GM23338 (cell line): ENCODE results near the gene TMTC2. TPM values are rescaled to one million over a fixed set of nuclear protein-coding genes. Genes with fewer than 3 reads are reported as not detected.

Source experiments
- ATAC-seq: fragments of 200-7000 bp; cut with Tn5 transposase; 3 replicates; pipeline ENCODE4 v1.9.1; 2020
- DNase-seq: peaks from one replicate; pipeline ENCODE4 v3.0.0-alpha.2; 2015; ENCODE audit warnings: low spot score
- H2AFZ ChIP-seq: fragments of 200-600 bp; sonication (generic); 2 replicates; pipeline ENCODE4 v1.8.0; 2016; ENCODE audit warnings: antibody characterized with exemption, mild to moderate bottlenecking, moderate library complexity
- H3F3A ChIP-seq: fragments of 200-600 bp; sonication (generic); replicated peaks from 2 replicates; pipeline ENCODE4 v1.8.0; 2017; ENCODE audit warnings: antibody characterized with exemption, mixed run types, low read depth
- H3K27ac ChIP-seq: fragments of 200-600 bp; sonication (generic); 2 replicates; pipeline ENCODE4 v1.6.1; 2016; ENCODE audit warnings: low read depth
- H3K27me3 ChIP-seq: fragments of 200-600 bp; sonication (generic); 2 replicates; pipeline ENCODE4 v1.8.0; 2016; ENCODE audit warnings: mild to moderate bottlenecking, mixed run types, moderate library complexity; ENCODE audit not compliant: insufficient read depth
- H3K36me3 ChIP-seq: fragments of 200-600 bp; sonication (generic); 2 replicates; pipeline ENCODE4 v1.8.0; 2016; ENCODE audit warnings: mild to moderate bottlenecking; ENCODE audit not compliant: insufficient read depth
- H3K4me1 ChIP-seq: fragments of 200-600 bp; sonication (generic); 2 replicates; pipeline ENCODE4 v1.8.0; 2016; ENCODE audit warnings: mild to moderate bottlenecking, moderate library complexity; ENCODE audit not compliant: insufficient read depth
- H3K4me2 ChIP-seq: fragments of 200-600 bp; sonication (generic); 2 replicates; pipeline ENCODE4 v1.7.1; 2017; ENCODE audit warnings: mixed run types
- H3K4me3 ChIP-seq: fragments of 200-600 bp; sonication (generic); 2 replicates; pipeline ENCODE4 v1.6.1; 2016; ENCODE audit warnings: mixed run types
- H3K79me2 ChIP-seq: fragments of 200-600 bp; sonication (generic); replicated peaks from 2 replicates; pipeline ENCODE4 v1.8.0; 2017; ENCODE audit warnings: mild to moderate bottlenecking; ENCODE audit not compliant: insufficient read depth
- H3K9me2 ChIP-seq: fragments of 200-600 bp; sonication (generic); 2 replicates; pipeline ENCODE4 v1.8.0; 2017; ENCODE audit not compliant: insufficient read depth
- H4K20me1 ChIP-seq: fragments of 200-600 bp; sonication (generic); replicated peaks from 2 replicates; pipeline ENCODE4 v1.8.0; 2017; ENCODE audit warnings: mild to moderate bottlenecking; ENCODE audit not compliant: insufficient read depth
- H3K27ac Mint-ChIP-seq: 2 replicates; pipeline ENCODE4 v1.8.0; 2020; ENCODE audit warnings: inconsistent platforms, mild to moderate bottlenecking, moderate library complexity, mixed read lengths
- H3K27me3 Mint-ChIP-seq: 3 replicates; pipeline ENCODE4 v1.8.0; 2022; ENCODE audit warnings: low read depth, mild to moderate bottlenecking, moderate library complexity, mixed read lengths, inconsistent platforms; ENCODE audit not compliant: insufficient read depth, poor library complexity
- H3K36me3 Mint-ChIP-seq: 3 replicates; pipeline ENCODE4 v1.8.0; 2021; ENCODE audit warnings: low read depth, mild to moderate bottlenecking, inconsistent platforms, moderate library complexity, mixed read lengths
- H3K4me1 Mint-ChIP-seq: 3 replicates; pipeline ENCODE4 v1.8.0; 2020; ENCODE audit warnings: mild to moderate bottlenecking, inconsistent platforms, mixed read lengths
- H3K4me3 Mint-ChIP-seq: 3 replicates; pipeline ENCODE4 v1.8.0; 2021; ENCODE audit warnings: moderate library complexity, mild to moderate bottlenecking, inconsistent platforms, mixed read lengths
- H3K9me3 Mint-ChIP-seq: 3 replicates; pipeline ENCODE4 v1.8.0; 2020; ENCODE audit warnings: moderate library complexity, mild to moderate bottlenecking, inconsistent platforms, mixed read lengths
- EZH2phosphoT487 ChIP-seq: fragments of 200-600 bp; sonication (generic); IDR thresholded peaks from one replicate; pipeline ENCODE4 v1.8.1; 2018; ENCODE audit warnings: antibody characterized with exemption; ENCODE audit not compliant: unreplicated experiment
- ZNF114 ChIP-seq: fragments of 250-450 bp; sonication (Bioruptor Pico); IDR thresholded peaks from 2 replicates; pipeline ENCODE4 v1.5.0; 2020; ENCODE audit warnings: mild to moderate bottlenecking, moderate library complexity
- polyA plus RNA-seq: library from polyadenylated mRNA; unstranded; fragments of >200 nt; fragmentation: Nextera tagmentation; extraction: Ambion mirVana; gene quantifications from 2 replicates; pipeline ENCODE4 v1.2.1, GENCODE V29; 2016
- total RNA-seq: library from RNA; depleted of rRNA; stranded (reverse); fragments of >200 nt; shearing (Covaris generic); gene quantifications from 2 replicates; pipeline ENCODE4 v1.2.3, GENCODE V29; 2014
- TF ChIP-seq, protein P1 (sequence below): IDR thresholded peaks from 2 replicates; pipeline ENCODE4 v1.6.1; 2016; ENCODE audit warnings: antibody characterized with exemption
- TF ChIP-seq, protein P2 (sequence below): fragments of 250-450 bp; sonication (Bioruptor Pico); IDR thresholded peaks from 2 replicates; pipeline ENCODE4 v1.5.0; 2020; ENCODE audit warnings: mild to moderate bottlenecking, moderate library complexity
- TF ChIP-seq, protein P3 (sequence below): IDR thresholded peaks from one replicate; pipeline ENCODE4 v1.6.1; 2018; ENCODE audit warnings: antibody characterized with exemption; ENCODE audit not compliant: unreplicated experiment

Gene TMTC2
- total and polyA plus RNA-seq, 2 experiments from 2014 or later, result 0.57 to 6.5 TPM

DNA sequence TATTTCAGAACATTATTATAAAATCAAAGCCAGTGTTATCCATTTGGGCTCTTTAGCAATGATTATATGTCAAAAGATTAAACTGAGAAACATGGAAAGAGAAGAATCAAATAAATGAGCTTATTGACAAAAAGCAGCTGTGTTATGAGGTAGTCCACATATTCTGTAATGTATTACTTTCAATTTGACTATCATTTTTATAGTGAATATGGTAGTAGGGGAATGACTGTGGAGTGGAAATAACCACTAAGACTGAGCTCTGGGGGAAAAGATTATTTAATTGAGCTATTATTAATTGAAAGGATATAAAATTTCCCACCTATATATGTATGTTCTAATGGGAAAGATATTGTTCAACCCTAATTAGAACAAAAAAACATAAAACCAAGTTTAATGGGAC lies 381.3 kb downstream of the TMTC2 start:
- no peak overlapping the region for H3K4me3 ChIP-seq
- H3K27me3 Mint-ChIP-seq, result no peaks in the 10 kb centered on the region
- H3K27me3 ChIP-seq, result no peaks in the 10 kb centered on the region
- no peak overlapping the region for H3K4me2 ChIP-seq
- no peaks in the 10 kb centered on the region for H3K36me3 ChIP-seq
- H3K79me2 ChIP-seq, result no peaks in the 10 kb centered on the region
- H4K20me1 ChIP-seq, result no peaks in the 10 kb centered on the region
- H3K27ac Mint-ChIP-seq, result no peak overlapping the region
- peaks cover 3% of the 10 kb centered on the region; the same call in 1 of the 3 replicates for H3K9me3 Mint-ChIP-seq
- H3K36me3 Mint-ChIP-seq, result peaks cover 12% of the 10 kb centered on the region
- no peaks in the 10 kb centered on the region for H3F3A ChIP-seq
- no peak overlapping the region for H3K27ac ChIP-seq
- H2AFZ ChIP-seq, result no peak overlapping the region
- H3K4me1 ChIP-seq, result peaks cover 17% of the 10 kb centered on the region
- DNase-seq (no peak), ATAC-seq (no peak)
- no peak for TF ChIP-seq ZNF114 (CRISPR knock-in tag)
- TF ChIP-seq, protein P1, sequence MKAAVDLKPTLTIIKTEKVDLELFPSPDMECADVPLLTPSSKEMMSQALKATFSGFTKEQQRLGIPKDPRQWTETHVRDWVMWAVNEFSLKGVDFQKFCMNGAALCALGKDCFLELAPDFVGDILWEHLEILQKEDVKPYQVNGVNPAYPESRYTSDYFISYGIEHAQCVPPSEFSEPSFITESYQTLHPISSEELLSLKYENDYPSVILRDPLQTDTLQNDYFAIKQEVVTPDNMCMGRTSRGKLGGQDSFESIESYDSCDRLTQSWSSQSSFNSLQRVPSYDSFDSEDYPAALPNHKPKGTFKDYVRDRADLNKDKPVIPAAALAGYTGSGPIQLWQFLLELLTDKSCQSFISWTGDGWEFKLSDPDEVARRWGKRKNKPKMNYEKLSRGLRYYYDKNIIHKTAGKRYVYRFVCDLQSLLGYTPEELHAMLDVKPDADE, result no peak
- TF ChIP-seq EZH2phosphoT487, result no peak
- TF ChIP-seq, protein P2, sequence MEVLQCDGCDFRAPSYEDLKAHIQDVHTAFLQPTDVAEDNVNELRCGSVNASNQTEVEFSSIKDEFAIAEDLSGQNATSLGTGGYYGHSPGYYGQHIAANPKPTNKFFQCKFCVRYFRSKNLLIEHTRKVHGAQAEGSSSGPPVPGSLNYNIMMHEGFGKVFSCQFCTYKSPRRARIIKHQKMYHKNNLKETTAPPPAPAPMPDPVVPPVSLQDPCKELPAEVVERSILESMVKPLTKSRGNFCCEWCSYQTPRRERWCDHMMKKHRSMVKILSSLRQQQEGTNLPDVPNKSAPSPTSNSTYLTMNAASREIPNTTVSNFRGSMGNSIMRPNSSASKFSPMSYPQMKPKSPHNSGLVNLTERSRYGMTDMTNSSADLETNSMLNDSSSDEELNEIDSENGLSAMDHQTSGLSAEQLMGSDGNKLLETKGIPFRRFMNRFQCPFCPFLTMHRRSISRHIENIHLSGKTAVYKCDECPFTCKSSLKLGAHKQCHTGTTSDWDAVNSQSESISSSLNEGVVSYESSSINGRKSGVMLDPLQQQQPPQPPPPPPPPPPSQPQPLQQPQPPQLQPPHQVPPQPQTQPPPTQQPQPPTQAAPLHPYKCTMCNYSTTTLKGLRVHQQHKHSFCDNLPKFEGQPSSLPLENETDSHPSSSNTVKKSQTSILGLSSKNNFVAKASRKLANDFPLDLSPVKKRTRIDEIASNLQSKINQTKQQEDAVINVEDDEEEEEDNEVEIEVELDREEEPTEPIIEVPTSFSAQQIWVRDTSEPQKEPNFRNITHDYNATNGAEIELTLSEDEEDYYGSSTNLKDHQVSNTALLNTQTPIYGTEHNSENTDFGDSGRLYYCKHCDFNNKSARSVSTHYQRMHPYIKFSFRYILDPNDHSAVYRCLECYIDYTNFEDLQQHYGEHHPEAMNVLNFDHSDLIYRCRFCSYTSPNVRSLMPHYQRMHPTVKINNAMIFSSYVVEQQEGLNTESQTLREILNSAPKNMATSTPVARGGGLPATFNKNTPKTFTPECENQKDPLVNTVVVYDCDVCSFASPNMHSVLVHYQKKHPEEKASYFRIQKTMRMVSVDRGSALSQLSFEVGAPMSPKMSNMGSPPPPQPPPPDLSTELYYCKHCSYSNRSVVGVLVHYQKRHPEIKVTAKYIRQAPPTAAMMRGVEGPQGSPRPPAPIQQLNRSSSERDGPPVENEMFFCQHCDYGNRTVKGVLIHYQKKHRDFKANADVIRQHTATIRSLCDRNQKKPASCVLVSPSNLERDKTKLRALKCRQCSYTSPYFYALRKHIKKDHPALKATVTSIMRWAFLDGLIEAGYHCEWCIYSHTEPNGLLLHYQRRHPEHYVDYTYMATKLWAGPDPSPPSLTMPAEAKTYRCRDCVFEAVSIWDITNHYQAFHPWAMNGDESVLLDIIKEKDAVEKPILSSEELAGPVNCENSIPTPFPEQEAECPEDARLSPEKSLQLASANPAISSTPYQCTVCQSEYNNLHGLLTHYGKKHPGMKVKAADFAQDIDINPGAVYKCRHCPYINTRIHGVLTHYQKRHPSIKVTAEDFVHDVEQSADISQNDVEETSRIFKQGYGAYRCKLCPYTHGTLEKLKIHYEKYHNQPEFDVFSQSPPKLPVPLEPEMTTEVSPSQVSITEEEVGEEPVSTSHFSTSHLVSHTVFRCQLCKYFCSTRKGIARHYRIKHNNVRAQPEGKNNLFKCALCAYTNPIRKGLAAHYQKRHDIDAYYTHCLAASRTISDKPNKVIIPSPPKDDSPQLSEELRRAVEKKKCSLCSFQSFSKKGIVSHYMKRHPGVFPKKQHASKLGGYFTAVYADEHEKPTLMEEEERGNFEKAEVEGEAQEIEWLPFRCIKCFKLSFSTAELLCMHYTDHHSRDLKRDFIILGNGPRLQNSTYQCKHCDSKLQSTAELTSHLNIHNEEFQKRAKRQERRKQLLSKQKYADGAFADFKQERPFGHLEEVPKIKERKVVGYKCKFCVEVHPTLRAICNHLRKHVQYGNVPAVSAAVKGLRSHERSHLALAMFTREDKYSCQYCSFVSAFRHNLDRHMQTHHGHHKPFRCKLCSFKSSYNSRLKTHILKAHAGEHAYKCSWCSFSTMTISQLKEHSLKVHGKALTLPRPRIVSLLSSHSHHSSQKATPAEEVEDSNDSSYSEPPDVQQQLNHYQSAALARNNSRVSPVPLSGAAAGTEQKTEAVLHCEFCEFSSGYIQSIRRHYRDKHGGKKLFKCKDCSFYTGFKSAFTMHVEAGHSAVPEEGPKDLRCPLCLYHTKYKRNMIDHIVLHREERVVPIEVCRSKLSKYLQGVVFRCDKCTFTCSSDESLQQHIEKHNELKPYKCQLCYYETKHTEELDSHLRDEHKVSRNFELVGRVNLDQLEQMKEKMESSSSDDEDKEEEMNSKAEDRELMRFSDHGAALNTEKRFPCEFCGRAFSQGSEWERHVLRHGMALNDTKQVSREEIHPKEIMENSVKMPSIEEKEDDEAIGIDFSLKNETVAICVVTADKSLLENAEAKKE, result no peak
- TF ChIP-seq, protein P3, sequence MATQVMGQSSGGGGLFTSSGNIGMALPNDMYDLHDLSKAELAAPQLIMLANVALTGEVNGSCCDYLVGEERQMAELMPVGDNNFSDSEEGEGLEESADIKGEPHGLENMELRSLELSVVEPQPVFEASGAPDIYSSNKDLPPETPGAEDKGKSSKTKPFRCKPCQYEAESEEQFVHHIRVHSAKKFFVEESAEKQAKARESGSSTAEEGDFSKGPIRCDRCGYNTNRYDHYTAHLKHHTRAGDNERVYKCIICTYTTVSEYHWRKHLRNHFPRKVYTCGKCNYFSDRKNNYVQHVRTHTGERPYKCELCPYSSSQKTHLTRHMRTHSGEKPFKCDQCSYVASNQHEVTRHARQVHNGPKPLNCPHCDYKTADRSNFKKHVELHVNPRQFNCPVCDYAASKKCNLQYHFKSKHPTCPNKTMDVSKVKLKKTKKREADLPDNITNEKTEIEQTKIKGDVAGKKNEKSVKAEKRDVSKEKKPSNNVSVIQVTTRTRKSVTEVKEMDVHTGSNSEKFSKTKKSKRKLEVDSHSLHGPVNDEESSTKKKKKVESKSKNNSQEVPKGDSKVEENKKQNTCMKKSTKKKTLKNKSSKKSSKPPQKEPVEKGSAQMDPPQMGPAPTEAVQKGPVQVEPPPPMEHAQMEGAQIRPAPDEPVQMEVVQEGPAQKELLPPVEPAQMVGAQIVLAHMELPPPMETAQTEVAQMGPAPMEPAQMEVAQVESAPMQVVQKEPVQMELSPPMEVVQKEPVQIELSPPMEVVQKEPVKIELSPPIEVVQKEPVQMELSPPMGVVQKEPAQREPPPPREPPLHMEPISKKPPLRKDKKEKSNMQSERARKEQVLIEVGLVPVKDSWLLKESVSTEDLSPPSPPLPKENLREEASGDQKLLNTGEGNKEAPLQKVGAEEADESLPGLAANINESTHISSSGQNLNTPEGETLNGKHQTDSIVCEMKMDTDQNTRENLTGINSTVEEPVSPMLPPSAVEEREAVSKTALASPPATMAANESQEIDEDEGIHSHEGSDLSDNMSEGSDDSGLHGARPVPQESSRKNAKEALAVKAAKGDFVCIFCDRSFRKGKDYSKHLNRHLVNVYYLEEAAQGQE, result no peak
- H3K4me3 Mint-ChIP-seq, result no peak overlapping the region
- peaks cover 21% of the 10 kb centered on the region for H3K4me1 Mint-ChIP-seq
- no peaks in the 10 kb centered on the region for H3K9me2 ChIP-seq
